HCT116 (cell line): ENCODE results near the gene FZR1. TPM values are rescaled to one million over a fixed set of nuclear protein-coding genes. Genes with fewer than 3 reads are reported as not detected.
A peak's percentile ranks its signal among the peaks of the same experiment; 100 is the strongest.

Experiments used
- ATAC-seq: fragments of 200-7000 bp; cut with Tn5 transposase; 2 replicates; pipeline ENCODE4 v1.9.1; 2020; ENCODE audit warnings: mild to moderate bottlenecking, moderate library complexity
- BruUV-seq: library from RNA; stranded (reverse); fragments of 400-500 nt; replicated peaks from 2 replicates; lab custom pipeline; 2021; lab: Mats Ljungman, UMichigan
- CTCF ChIA-PET: fragments of 300-600 bp; sonication (Branson Sonifier 250); formaldehyde crosslinking; loops from one replicate; lab custom pipeline; 2021; ENCODE audit warnings: antibody characterized with exemption; lab: Charles Lee
- POLR2A ChIA-PET: fragments of 300-600, 350-600 bp; sonication (Branson Sonifier 250); formaldehyde crosslinking; loops from one replicate; lab custom pipeline; 2021; ENCODE audit warnings: antibody characterized with exemption; lab: Charles Lee
- RAD21 ChIA-PET, 2 experiments: fragments of 300-600 bp; sonication (Branson Sonifier 250); formaldehyde crosslinking; loops; one replicate each; lab custom pipeline; 2023; ENCODE audit warnings: low total read pairs in 2 of 2; ENCODE audit not compliant: uncharacterized antibody in 2 of 2, unreplicated experiment in 2 of 2, low non-redundant PET in 1 of 2; lab: Charles Lee
- DNase-seq: peaks from one replicate; pipeline ENCODE4 v3.0.0-alpha.2; 2010; ENCODE audit warnings: low read depth, low spot score
- H2AFZ ChIP-seq: fragments of 200-600 bp; shearing (Covaris generic), sonication (generic); 2 replicates; pipeline ENCODE4 v1.6.1; 2017; ENCODE audit warnings: low read depth, mixed run types, mixed read lengths, antibody characterized with exemption, low read length; ENCODE audit not compliant: poor library complexity, severe bottlenecking
- H3K27ac ChIP-seq: 2 replicates; pipeline ENCODE4 v1.5.1; 2012; ENCODE audit warnings: low read depth, low read length
- H3K27me3 ChIP-seq: fragments of 200-600 bp; sonication (generic); 2 replicates; pipeline ENCODE4 v1.6.1; 2016; ENCODE audit warnings: mixed run types, low read length, mixed read lengths; ENCODE audit not compliant: insufficient read depth
- H3K36me3 ChIP-seq, 2 experiments: fragments of 200-500 bp in 1 of 2; fragments of 200-600 bp in 1 of 2; sonication (Bioruptor generic) in 1 of 2; sonication (generic) in 1 of 2; 2 replicates each; pipeline versions ENCODE4 v1.5.1 to v1.6.1; 2014 to 2016; ENCODE audit warnings: low read length in 2 of 2, inconsistent platforms in 1 of 2, mixed read lengths in 1 of 2, mixed run types in 1 of 2; ENCODE audit not compliant: insufficient read depth in 2 of 2, control insufficient read depth in 1 of 2
- H3K4me1 ChIP-seq, 2 experiments: fragments of 200-600 bp in 1 of 2; sonication (generic) in 1 of 2; 2 replicates each; pipeline versions ENCODE4 v1.5.1 to v1.6.1; 2012 to 2017; ENCODE audit warnings: low read length in 2 of 2, inconsistent platforms in 1 of 2, mild to moderate bottlenecking in 1 of 2, mixed read lengths in 1 of 2, mixed run types in 1 of 2, moderate library complexity in 1 of 2; ENCODE audit not compliant: insufficient read depth in 2 of 2, control insufficient read depth in 1 of 2
- H3K4me2 ChIP-seq: fragments of 200-600 bp; sonication (generic); 2 replicates; pipeline ENCODE4 v1.6.1; 2017; ENCODE audit warnings: mixed run types, low read length, mixed read lengths
- H3K4me3 ChIP-seq, 2 experiments: fragments of 200-600 bp in 1 of 2; sonication (generic) in 1 of 2; replicated peaks in 1 of 2; 2 replicates each; pipeline ENCODE4 v1.5.1; 2011 to 2016; ENCODE audit warnings: low read length in 2 of 2, control low read depth in 1 of 2, low read depth in 1 of 2, mild to moderate bottlenecking in 1 of 2, mixed read lengths in 1 of 2, mixed run types in 1 of 2
- H3K79me2 ChIP-seq: fragments of 200-600 bp; sonication (generic); 2 replicates; pipeline ENCODE4 v1.6.1; 2017; ENCODE audit warnings: mild to moderate bottlenecking, mixed run types, low read length, moderate library complexity, mixed read lengths; ENCODE audit not compliant: insufficient read depth
- H3K9ac ChIP-seq: fragments of 200-600 bp; sonication (generic); 2 replicates; pipeline ENCODE4 v1.6.1; 2016; ENCODE audit warnings: low read length, mixed read lengths
- H3K9me2 ChIP-seq: fragments of 200-600 bp; sonication (generic), shearing (Covaris generic); 2 replicates; pipeline ENCODE4 v1.6.1; 2017; ENCODE audit warnings: mixed run types, mild to moderate bottlenecking, moderate library complexity; ENCODE audit not compliant: insufficient read depth
- H3K9me3 ChIP-seq, 2 experiments: fragments of 200-500 bp in 1 of 2; fragments of 200-600 bp in 1 of 2; sonication (Bioruptor generic) in 1 of 2; sonication (generic) in 1 of 2; 2 replicates each; pipeline ENCODE4 v1.6.1; 2014 to 2017; ENCODE audit warnings: low read length in 2 of 2, mixed read lengths in 2 of 2, inconsistent platforms in 1 of 2, low read depth in 1 of 2, mild to moderate bottlenecking in 1 of 2, mixed run types in 1 of 2, moderate library complexity in 1 of 2; ENCODE audit not compliant: control insufficient read depth in 1 of 2, insufficient read depth in 1 of 2
- H4K20me1 ChIP-seq: fragments of 200-600 bp; sonication (generic), shearing (Covaris generic); 2 replicates; pipeline ENCODE4 v1.6.1; 2017; ENCODE audit warnings: mixed run types, mild to moderate bottlenecking, moderate library complexity; ENCODE audit not compliant: insufficient read depth
- JUND ChIP-seq: IDR thresholded peaks from 2 replicates; pipeline ENCODE4 v1.6.1; 2012
- TCF7L2 ChIP-seq: IDR thresholded peaks from 2 replicates; pipeline ENCODE4 v1.7.0; 2011; ENCODE audit warnings: borderline replicate concordance, inconsistent platforms; ENCODE audit not compliant: insufficient read depth, insufficient read length; ENCODE audit errors: extremely low read depth
- YY1 ChIP-seq: IDR thresholded peaks from 2 replicates; pipeline ENCODE4 v1.6.1; 2011; ENCODE audit warnings: low read length, low read depth, moderate library complexity, mild to moderate bottlenecking; ENCODE audit not compliant: insufficient replicate concordance; ENCODE audit errors: extremely low read depth
- intact Hi-C: fragments of 100-400 bp; cut with micrococcal nuclease; formaldehyde crosslinking; loops from 2 replicates; pipeline ENCODE4 v1.10.0; 2022
- total RNA-seq: library from RNA; stranded (reverse); gene quantifications from one replicate; pipeline ENCODE4 v1.2.1, GENCODE V29; 2021; ENCODE audit not compliant: unreplicated experiment
- TF ChIP-seq, protein P1 (sequence below), 3 experiments: fragments of 200-600 bp in 1 of 3; sonication (generic) in 1 of 3; IDR thresholded peaks in 2 of 3; conservative IDR thresholded peaks in 1 of 3; 2 replicates each; pipeline ENCODE4 v1.5.1; 2012 to 2017; ENCODE audit warnings: low read depth in 2 of 3, low read length in 2 of 3, antibody characterized with exemption in 1 of 3, borderline replicate concordance in 1 of 3, control low read depth in 1 of 3, mild to moderate bottlenecking in 1 of 3, mixed read lengths in 1 of 3, mixed run types in 1 of 3, moderate library complexity in 1 of 3; ENCODE audit not compliant: insufficient read depth in 1 of 3
- TF ChIP-seq, protein P2 (sequence below): IDR thresholded peaks from 2 replicates; pipeline ENCODE4 v1.6.1; 2012

FZR1 gene
- total RNA-seq, 1 experiment from 2014 or later, result 60.3 TPM

DNA sequence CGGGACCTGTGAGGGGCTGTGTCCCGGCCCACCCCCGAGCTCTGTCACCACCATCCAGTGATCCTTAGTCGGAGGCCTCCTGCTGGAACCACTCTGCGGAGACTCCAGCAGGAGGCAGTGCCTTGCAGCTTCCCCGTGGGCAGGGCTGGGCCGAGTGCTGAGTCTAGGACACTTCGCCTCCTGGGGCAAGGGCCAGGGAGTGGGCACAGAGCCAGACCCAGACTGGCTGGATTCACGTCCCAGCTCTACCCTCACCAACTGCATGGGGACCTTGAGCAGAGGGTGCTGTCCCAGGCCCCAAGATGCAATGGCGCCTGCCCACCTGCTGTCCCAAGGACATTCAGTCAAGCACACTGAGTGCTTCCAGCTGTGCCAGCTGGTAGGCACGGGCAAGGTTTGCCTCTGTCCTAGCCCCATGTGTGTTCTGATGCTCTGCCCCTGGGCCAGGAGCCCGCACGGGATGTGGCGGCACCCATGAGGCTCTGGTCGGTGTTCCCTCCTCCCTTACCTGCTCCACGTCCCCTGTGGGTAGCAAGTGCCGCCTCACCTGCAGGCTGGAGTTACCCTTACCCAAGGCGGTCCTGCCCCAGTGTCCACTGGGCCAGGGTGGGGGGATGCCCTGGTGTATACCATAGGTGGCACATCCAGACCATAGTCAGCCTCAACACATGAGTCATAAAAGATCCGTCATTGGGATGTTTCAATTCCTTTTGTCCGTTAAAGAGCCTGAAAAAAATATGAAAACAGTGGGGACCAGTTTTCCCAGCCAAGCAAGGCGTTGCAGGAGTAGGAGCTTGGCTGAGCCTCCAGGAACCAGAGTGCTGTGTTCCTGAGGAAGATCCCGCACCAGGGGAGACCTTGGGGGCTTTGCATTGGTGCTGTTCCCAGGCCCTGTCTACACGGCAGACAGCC, 7.4 kb downstream of the FZR1 start:
- ChIA-PET RAD21 (no interaction called here), POLR2A (no interaction called here), CTCF (no interaction called here)
- no peak overlapping the region for H3K4me2 ChIP-seq
- intact Hi-C loops, result no loop called here
- TF ChIP-seq YY1, result no peak
- no peak for TF ChIP-seq JUND
- TF ChIP-seq, protein P1, sequence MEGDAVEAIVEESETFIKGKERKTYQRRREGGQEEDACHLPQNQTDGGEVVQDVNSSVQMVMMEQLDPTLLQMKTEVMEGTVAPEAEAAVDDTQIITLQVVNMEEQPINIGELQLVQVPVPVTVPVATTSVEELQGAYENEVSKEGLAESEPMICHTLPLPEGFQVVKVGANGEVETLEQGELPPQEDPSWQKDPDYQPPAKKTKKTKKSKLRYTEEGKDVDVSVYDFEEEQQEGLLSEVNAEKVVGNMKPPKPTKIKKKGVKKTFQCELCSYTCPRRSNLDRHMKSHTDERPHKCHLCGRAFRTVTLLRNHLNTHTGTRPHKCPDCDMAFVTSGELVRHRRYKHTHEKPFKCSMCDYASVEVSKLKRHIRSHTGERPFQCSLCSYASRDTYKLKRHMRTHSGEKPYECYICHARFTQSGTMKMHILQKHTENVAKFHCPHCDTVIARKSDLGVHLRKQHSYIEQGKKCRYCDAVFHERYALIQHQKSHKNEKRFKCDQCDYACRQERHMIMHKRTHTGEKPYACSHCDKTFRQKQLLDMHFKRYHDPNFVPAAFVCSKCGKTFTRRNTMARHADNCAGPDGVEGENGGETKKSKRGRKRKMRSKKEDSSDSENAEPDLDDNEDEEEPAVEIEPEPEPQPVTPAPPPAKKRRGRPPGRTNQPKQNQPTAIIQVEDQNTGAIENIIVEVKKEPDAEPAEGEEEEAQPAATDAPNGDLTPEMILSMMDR (IDR thresholded peaks at IDR 0.05 in 2 of 3, conservative IDR thresholded peaks at IDR 0.05 in 1 of 3; ENCODE audit: borderline replicate concordance in 1 of 3, insufficient read depth in 1 of 3, low read depth in 2 of 3, low read length in 2 of 3), result peak in 1 of 3 experiments; percentile 33; a peak in 2 of 6 replicates
- TF ChIP-seq TCF7L2, result no peak
- TF ChIP-seq, protein P2, sequence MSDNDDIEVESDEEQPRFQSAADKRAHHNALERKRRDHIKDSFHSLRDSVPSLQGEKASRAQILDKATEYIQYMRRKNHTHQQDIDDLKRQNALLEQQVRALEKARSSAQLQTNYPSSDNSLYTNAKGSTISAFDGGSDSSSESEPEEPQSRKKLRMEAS, result no peak
- BruUV-seq, result no TSS peak
- H3K4me3 ChIP-seq, result no peak overlapping the region
- H3K79me2 ChIP-seq, result peaks cover 95% of the 10 kb centered on the region
- ATAC-seq (no peak; the same call in 1 of the 2 replicates), DNase-seq (no peak)
- peaks cover 9 to 15% of the 10 kb centered on the region in 2 experiments for H3K4me1 ChIP-seq
- H3K9me3 ChIP-seq, result no peaks in the 10 kb centered on the region
- H3K27me3 ChIP-seq, result no peaks in the 10 kb centered on the region
- no peak overlapping the region; the same call in 1 of the 2 replicates for H3K27ac ChIP-seq
- H3K36me3 ChIP-seq, result peaks cover 2 to 12% of the 10 kb centered on the region in 2 experiments; a peak in 2 of 4 replicates
- no peaks in the 10 kb centered on the region for H3K9me2 ChIP-seq
- H4K20me1 ChIP-seq, result no peaks in the 10 kb centered on the region
- no peak overlapping the region for H3K9ac ChIP-seq
- no peak overlapping the region for H2AFZ ChIP-seq
